NCI-H1105 (cell line): ENCODE data around the gene LEF1.
"Not testable (repeated sequence)": the region's sequence is repeated elsewhere in the genome, so short reads cannot be mapped to it uniquely, and the experiment has no call there.

ENCODE experiments used
- DNase-seq: peaks from one replicate; lab custom pipeline; 2025; lab: John Stamatoyannopoulos, UW

LEF1 gene

DNA sequence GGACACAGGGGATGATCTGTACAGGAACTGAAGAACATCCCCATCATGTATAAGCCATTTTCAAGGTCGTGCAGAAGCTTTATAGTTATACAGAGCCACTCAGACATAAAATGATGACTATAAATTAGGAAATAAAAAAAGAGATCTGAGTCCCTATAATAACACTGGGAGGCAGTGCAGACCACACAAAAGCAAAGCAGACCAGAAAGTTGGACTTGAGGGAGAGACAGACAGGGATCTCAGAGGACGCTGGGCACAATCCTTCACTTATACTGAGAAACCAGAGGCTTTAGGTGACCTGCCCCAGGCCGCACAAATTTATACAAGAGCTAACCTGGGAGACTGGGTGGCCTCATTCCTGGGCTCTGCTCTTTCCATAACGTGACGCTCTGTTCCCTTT, 108.6 kb downstream of the LEF1 start:
- no peak for DNase-seq

DNA sequence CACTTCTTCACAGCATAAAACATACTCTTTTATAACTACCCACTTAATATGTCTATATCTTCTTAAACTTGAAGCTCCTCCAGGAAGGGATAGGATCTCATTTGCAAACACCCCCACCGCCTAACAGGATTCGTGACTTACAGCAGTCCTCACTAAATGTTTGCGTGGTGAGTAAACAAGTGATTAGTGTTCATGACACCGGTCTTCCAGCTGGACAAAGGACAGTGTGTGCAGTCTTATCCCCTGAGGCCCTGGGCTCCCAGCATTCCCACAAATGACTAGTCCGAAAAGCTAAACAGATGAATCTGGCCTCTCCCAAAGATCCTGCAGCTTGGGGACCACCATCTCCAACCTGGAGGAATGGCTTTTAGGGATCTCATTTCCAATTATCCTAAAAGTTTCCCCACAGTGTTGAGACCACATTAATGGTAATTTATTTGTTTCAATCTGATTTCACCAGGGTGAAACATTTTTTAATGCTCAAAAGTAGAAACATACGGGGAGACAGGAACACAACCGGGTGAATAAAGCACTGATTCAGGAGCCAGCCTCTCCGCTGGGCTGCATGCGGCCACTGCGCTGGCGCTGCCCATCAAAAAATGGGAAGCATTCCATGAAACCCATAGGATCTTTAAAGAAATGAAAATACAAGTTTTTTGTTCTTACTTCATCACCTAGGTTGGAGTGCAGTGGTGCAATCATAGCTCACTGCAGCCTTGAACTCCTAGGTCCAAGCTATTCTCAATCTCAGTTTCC, 109.9 kb downstream of the LEF1 start:
- no peak for DNase-seq

DNA sequence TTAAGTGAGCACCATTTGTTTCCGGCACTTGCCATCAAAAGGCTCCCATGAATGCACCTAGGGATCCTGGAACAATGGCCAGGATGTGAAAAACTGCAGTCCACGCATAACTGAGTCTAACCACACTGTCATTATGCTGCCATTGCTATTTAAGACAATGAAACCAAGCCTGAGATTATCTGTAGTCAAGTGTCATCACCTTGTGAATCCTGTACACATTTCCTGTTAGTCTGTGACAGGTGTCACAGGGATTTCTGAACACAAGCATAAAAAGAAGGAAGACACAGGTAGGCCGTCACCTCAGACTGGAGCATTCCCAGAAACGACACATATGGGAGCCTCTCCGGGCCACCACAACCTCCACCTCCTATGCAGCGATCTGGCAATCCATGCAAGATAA, 112.3 kb downstream of the LEF1 start:
- DNase-seq = no peak

DNA sequence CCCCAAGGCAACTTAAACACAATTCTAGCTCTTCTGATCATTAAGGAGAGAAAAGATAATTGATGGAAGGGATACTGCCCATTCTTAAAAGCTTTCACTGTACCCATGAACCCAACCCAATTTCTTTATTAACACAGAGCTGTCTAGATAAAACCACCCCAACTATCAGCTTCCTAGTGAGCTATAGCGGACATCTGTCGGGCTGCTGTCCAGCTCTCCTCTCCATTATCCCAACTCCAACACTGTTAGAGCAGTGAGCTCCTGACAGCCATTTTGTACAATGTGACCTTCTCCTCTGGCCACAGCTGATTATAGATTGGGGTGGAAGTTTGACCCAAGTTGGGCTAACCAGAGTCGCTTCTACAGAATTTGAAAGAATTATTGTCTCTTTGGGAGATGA, 112.9 kb downstream of the LEF1 start:
- DNase-seq = no peak

DNA sequence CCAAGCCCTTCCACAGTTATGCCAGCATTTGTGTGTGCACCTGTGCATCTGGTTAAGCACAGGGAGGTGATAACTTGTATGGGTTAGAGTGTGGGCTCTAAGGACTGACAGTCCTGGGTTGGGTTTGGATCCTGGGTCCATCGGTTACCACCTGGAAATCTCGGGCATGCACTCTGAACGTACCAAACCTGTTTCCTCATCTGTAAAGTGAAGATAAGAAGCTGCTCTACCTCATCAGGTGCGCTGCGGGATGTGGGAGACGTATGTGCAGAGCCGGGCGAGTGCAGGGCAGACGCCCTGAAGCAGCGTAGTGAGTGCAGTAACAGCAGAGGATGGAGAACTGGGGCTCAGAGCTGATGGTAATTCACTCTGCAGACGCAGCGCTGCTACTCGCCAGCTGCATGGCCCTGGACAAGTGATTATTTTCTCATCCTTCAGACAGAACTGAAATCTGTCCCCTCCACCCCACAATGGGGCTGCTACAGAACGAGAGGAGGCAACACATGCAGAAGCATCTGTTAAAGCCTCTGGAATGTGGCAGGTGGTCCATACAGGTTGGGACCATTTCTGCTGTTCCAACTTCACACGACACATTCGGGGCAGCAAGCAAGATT, 114.6 kb downstream of the LEF1 start:
- DNase-seq = no peak

DNA sequence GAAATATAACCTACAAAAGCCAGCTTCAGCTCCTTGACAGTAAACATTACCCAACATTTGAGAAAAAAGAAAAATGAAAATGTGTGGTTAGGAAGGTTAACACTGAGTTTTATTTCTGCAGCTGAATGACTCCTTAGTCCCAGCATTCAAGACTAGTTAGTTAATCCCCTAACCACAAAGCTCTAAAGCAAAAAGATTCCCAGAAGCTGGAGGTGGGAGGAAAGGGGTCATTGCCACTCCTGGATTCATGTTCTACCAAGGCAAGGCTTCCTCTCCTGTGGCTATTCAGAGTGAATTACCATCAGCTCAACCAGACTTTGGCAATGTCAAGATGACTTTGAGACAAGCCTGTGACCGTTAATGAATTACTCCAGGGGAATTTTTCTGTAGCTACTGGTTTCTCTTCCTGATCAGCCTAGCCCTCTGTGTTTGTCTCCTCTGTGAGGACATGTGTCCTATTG, 115.5 kb downstream of the LEF1 start:
- no peak for DNase-seq

DNA sequence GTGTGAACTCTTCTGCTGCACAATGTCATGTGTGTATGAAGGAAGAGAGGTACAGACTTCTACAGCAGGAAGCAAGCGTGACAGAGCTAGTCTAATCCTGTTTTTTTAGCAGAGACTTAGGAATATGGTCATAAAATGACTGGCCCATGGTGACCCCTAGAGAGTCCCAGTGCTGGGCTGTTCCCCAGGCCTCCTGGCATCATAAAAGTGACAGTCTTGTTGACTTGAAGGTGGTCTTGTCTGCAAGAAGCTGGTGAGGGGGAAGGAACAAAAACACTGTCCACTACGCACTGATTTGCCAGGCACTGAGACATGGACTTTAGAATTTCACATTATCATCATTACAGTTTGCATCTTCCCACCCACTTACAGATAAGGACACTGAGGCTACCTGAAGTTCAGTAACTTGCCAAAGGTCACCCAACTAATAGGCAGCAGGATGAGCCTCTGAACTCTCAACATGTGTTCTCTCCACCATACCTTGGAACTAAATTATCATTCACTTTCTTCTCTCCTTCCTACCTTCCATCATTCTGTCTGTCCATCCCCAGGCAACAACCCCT, 116.1 kb downstream of the LEF1 start:
- no peak for DNase-seq

DNA sequence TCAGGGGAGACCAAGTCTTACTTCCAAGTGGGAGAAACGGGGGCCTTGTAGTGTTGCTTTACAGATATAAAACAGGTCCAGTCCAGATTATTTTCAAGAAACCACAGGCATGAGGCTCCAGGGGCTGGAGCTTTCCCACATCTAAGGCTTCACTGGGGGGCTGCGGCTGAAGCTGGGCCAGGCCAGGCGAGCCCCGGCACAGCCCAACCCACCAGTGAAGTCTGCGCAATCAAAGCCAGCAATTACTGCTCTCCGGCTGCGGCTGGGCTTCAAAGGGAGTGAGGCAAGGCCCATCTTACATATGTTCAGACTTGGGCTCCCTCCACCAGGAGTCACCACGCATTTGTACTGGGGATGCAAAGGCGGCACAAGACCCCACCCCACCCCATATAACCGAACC, 117.4 kb downstream of the LEF1 start:
- no peak for DNase-seq

DNA sequence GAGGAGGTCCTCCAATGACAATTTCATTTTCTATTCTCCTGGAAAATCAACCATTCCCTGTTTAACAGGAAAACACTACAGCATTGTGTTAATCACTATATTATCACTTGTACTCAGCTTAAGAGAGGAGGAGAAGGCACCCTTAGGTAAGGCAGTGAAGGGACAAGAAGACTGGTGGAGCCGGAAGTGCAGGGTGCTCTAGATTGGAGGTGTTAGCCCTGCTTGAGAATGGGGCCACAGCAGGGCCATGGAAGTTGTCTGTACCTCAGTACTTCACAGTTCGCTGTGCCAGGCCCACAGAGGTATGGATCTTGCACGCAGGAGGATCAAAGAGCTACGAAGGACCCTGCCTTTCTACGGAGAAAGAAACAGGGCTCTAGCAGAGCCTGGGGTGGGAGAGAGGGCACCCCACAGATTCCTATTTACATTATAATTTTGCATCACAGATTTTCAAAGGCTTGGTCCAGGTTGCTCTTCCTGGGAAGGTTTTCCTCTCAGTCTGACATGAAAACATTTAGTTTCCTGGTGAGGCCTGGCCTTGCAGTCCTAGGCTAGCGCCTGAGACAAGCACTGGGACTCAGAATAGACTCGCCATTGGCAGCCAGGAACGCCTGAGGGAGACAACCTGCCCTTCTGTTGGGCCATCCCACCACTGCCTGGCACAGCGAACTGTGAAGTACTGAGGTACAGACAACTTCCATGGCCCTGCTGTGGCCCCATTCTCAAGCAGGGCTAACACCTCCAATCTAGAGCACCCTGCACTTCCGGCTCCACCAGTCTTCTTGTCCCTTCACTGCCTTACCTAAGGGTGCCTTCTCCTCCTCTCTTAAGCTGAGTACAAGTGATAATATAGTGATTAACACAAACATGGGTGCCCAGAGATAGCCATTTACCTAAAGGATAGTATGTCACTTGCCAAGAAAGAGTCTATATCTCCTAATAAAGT, 118.3 kb downstream of the LEF1 start:
- DNase-seq = not testable (repeated sequence)

DNA sequence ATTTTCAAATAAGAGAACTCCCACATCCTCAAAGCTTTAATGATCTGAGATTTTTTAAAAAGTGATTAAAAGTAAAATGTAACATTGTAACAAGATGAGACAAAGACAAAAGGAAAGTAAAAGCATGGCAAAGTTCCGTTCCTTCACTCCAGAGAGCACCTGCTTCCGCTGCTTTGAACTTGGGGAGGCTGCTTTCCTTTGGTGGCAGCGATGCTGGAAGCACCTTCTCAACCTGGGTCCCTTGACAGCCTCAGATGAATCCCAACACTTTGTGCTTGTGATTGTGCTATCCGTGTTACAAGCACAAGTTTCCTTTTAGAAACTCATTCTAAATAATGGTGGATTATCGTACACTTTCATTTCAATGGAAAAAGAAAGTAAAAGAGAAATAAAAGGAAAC, 119.3 kb downstream of the LEF1 start:
- DNase-seq = no peak

DNA sequence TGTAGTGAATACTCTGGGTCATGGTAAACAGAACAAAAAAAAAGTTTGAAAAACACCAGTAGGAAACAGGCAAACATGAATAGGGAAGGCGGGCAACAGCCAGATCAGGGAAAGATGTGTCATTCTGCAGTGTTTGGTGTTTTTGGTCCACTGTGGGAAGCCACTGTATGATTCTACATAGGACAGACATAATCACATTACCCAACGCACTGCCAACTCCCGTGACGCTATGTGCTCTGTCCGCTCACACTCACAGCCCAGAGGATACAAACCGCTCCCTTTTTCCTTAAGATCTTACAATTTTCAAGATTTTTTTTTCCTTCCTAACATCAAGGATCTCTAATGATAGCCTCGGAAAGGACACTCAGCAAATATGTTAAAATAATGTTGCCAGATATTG, 119.7 kb downstream of the LEF1 start:
- DNase-seq = no peak

DNA sequence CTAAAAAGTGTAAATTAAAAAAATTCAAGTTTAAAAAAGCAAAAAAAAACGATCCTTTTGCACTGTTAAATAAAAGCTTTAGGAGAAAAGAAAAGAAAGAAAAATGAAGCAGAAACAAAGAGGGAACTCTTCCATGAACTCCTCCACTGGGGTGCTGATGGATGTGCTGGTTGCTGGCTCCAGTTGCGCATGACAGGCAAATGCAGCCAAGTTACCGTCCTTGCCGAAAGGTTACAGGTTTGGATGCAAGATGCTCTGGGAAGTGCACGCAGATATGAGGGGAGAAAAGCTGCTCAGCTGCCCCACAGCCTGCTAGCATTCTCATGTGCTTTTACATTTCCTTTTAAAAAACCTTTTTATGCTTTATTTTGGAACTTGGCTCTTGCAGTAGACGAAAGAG, 120.6 kb downstream of the LEF1 start:
- no peak for DNase-seq

DNA sequence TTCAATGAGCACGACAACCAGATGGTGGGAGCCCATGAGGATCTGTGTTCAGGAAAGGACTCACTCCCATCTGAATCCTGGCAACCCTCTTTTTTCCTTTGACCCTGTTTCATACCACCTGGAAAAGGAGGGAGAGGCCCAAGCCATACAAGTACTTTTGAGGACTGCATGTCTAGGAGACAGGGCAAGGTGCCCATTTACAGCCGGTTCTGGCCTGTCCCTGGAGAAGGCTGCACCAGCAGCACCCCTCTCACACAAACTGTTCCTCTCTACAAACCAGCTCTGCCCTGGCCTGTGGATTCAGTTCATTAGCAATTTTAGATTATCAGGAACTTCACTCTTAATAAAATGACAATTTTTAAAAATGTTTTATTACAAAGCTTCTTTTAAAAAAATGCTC, 121.5 kb downstream of the LEF1 start:
- DNase-seq = no peak

DNA sequence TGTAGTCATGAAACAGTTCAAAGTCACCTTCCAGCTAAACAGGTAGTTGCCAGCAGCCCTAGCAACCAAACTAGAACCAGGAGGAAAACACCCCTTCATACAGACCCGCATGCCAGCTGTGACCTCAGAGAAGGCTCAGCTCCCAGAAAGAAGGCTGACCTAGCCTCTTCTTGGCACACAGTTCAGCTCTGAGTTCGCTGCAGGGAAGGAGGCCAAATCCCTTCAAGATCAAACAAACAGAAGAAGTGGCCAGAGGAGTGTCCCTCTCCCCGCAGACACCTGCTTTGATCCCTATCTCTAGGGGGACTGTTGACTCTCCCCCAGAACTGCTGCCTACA, 123.1 kb downstream of the LEF1 start:
- DNase-seq = no peak

DNA sequence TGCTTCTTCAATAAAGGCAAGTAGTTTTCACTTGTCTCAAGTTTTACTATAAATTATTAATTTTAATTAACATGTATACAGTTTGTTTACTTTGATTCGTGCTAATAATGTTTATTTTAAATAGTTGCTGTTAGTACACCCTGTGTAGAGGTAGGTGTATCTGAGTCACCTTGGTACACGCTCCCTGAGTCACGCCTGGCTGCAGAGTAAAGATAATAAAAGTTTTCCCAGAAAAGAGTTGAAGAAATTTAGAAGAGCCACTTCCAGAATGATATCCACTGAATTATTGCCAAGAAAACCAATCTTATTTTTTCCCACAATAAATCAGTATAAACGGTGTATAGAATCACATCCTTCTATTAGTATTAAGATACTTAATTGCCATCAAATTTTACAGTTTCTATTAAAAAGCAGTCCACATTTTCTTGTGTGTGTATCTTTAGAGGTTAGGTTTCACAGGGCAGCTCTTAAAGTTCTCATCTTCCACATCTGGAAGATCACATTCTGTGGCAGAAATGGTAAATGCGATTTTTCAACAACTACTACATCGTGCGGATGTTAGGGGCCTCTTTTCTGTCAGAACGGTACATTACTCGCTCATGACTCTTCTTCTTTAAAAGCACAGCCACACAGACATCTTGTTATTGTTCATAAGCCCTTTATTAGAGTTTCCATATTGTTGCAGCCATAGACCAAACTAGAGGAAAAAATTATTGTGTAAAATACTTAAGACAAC, 123.6 kb downstream of the LEF1 start:
- DNase-seq = no peak

DNA sequence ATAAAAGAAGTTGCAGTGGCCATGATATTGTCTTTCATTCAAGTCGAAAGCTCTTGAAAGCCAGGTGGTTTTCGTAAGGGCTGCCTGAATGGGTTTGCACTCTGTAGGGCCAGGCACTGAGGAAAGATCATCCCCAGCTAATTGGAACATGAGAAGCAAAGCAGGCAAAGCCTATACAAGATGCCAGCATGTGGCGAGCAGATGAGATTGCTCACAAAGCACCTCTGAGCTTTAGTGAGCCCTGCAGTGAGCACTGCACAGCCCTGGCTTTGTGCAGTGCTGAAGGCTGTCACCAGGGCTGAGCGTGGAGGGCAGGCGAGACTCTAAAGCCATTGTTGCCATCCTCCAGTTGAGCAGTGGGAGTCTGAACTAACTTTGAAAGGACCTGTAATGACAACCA, 125.2 kb downstream of the LEF1 start:
- no peak for DNase-seq

DNA sequence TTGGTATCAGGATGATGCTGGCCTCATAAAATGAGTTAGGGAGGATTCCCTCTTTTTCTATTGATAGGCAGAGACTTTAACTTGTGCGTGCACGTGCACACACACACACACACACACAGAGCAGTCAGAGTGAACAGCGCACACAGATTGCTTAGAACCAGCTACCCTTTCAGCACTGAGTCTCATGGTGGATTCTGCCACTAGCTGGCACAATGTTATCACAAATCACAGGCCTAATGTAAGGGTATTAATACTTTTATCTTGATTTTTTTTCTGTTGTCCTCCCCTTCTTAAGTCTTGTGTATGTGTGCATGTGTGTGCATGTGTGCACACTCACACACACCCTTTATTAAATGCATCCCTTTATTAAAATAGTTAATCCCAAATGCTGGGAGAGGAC, 125.8 kb downstream of the LEF1 start:
- no peak for DNase-seq

DNA sequence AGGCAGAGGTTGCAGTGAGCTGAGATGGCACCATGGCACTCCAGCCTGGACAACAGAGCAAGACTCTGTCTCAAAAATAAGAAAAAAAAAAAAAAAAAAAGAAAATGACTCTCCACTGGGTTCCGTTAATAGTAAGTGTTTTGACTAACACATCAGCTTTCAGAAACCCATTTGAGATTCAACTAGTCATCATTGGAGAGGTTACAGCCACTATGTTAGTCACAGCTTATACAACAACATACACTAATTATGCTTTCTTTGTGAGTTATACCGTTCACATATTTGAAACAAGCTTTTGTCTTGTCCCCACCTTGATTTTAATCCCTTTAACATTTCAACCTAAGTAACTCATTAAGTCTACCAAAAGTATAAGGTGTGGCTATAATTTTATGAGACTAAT, 130.8 kb downstream of the LEF1 start:
- no peak for DNase-seq

DNA sequence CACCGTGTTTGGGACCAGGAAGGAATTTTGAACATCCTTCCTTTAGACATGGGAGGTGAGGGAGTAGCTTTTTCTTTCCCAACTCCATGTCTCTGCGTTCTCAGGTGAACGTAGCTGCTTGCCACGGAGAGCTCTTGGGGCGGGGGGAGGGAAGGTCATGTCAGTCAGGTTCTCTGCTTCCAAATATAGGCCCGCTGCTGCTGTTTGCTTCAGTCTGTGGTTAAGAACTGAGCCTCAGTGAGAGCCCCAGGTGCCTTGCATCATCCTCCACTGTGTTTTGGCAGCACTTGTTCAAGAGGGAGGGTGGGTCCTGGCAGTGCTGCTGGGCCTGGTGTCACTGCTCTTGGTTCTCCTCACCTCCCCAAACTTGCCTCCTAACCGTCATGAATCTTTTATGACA, 132.5 kb downstream of the LEF1 start:
- DNase-seq = no peak

DNA sequence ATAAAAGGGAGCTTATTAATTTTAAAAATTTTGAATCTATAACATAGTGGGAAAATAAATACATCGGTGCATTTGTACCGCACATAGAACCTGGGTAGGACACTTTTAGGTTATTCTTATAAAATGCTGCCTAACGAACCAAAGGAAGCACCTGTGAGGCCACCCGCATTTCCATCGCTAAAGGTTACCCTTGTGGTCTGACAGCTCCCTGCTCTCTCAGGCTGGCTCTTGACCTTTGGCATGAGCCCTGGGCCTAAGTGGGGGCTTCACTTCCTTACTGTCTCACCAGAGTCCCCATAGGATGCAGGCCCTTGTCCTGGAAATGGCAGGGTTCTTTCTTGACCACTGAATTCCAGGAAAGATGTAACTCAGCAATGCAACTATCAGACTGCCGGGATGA, 133.0 kb downstream of the LEF1 start:
- no peak for DNase-seq

DNA sequence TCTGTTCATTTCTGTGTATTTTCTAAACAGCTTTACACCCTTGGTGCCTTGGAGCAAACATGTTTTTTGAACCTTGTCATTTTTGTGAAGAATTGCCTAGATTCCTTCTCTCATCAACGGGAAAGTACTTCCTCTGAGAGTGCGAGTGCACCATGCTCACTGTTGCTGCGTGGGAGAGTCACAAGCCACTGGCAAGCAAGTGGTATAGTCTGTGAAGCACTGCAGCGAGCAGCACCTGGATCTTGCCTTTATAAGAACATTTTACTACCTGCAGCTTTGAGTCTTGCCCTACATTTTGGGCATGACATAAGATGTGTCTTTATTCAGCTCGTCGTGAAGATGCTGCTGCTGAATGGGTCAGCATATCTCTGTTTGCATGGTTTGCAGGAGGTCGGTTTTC, 134.2 kb downstream of the LEF1 start:
- DNase-seq = no peak

DNA sequence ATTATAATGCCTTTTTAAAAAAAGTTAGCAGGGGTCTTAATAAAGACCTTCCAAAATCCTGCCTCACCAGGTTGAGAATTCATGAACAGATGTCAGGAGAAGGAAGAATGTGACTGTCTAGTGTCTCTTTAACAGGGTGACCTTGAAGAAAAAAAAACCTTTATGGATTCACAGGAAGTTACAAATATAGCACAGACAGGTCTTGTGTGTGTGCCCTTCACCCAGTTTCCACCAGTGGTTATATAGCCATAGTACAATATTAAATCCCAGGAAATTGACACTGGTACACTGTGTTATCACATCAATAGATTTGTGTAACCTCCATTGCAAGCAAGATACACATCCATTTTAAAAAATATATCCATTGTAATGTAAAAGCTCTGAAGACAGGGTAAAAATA, 135.4 kb downstream of the LEF1 start:
- no peak for DNase-seq
